GM10847 (cell line): Measurements from ENCODE around the gene DNAI1.

Source experiments
- POLR2A ChIP-seq: IDR thresholded peaks from 2 replicates; pipeline ENCODE4 v1.6.1; 2011; ENCODE audit not compliant: insufficient read length; ENCODE audit errors: extremely low read depth

DNAI1 gene

DNA sequence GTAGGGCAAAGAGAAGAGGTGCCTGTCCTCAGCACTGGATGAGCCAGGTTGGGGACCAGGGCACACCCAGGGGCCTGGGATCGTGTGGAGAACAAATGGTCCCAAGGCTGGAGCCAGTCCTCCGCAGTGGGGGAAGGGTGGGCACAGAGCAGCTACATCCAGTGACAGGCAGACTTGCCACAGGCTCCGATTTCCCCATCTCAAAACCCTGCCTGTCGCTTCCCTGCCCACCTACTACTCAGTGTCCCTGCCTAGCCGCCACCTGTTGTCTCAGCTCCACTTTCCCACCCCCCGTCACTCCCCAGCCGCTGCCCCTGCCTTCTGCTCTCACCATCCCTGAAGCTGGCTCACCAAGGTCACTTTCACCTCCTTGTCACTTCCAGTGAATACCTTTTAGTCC is 78.1 kb downstream of the DNAI1 start:
- TF ChIP-seq POLR2A = no peak

DNA sequence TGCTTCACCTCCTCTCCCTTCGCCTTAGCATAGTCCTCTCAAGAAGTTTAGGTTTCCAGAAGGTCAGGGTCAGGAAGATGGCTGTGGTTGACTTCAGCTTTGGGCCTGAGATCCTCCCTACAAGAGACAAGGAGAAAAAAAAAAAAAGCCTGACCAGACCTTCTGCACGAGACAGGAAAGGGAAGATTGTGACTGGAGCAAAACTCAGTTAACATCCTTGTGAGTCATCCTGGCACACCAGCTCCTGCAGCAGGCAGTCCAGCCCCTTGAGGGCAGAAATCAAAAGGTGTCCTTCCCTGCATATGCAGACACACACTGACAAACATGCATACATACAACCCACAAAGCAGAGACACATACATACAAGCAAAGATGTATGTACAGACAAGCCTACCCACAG is 82.2 kb downstream of the DNAI1 start:
- no peak for TF ChIP-seq POLR2A

DNA sequence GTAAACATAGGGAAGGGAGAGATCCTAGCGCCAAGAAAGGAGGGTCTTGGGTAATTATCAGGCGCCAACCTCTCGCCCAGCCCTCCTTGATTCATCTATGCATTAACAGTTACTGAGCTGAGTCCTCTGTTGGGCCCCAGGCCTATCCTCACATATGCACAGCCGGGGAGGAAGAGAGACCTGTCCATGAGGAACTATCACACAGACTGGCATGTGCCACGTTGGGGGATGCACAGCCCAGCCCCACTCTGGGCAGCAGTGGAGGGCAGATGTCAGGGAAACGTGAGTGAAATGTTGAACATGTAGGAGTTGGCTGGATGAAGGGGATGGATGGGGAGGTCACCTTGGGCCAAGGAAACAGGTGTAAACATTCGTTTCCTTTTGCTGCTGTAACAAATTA is 82.9 kb downstream of the DNAI1 start:
- no peak for TF ChIP-seq POLR2A

DNA sequence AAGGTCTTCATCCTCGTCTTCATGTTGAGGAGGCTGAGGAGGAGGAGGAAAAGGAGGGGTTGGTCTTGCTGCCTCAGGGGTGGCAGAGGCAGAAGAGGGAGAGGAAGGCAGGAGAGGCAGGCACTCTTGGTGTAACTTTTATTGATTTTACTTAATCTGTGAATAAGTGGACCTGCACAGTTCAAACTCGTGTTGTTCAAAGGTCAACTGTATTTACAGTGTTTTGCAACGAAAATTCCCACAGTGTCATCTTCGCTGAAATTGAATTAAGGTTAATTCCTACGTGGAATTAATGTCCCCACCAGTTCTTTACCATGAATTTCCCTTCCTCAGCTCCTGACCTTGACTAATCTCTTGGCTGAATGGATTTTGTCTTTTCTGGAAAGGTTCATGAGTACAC is 85.4 kb downstream of the DNAI1 start:
- TF ChIP-seq POLR2A = no peak

DNA sequence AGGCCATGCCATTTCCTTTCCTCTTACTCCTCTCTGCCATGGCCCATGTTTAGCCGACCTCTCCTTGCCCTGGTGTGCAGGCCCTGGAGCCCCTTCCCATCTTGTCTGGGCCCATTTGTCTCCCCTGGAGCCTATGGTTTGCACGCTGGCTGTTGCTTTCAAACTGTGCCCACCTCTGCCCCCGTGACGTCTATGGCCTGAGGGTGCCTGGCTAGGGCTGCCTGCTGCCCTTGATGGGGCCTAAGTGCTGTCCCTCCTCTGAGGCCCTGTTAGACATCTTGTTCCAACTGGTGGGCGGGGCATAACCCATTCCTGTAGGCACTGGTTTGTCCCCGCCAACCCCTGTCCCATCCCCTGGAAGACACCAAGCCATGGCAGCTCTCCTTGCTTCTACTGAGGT is 86.9 kb downstream of the DNAI1 start:
- TF ChIP-seq POLR2A = no peak

DNA sequence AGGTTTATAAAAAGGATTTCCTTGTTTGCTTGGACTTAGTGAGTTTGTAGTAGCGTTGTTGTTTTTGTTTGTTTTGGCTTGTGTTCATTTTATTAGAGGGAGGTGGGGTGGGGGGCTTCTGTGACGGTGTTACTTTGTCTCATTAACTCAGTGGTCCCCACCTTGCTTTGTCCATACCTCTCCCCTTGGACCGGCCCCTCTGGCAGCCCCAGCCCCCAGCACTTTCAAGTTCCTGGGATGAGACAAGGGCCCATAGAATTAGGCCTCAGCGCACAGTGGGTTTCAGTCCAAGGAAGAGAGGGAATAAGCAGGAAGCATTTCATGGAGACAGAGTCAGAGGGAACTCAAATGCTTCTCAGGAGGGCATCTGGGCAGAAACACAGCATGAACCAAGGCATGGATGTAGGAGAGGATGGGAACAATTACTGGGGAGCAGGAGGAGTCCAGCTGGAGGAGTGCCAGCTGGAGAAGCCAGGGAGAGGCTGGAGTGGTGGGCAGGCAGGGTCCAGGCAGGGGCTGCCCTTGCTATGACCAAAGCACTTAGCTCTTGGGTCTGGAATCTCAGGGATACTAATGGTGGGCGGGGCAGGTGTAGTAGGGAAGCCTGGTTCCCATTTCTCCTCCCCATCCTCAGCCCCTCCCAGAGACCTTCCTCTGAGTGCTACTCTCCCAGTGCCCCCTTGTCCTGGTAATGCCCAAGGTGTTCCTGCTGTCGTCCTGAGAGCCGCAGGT is 87.7 kb downstream of the DNAI1 start:
- no peak for TF ChIP-seq POLR2A

DNA sequence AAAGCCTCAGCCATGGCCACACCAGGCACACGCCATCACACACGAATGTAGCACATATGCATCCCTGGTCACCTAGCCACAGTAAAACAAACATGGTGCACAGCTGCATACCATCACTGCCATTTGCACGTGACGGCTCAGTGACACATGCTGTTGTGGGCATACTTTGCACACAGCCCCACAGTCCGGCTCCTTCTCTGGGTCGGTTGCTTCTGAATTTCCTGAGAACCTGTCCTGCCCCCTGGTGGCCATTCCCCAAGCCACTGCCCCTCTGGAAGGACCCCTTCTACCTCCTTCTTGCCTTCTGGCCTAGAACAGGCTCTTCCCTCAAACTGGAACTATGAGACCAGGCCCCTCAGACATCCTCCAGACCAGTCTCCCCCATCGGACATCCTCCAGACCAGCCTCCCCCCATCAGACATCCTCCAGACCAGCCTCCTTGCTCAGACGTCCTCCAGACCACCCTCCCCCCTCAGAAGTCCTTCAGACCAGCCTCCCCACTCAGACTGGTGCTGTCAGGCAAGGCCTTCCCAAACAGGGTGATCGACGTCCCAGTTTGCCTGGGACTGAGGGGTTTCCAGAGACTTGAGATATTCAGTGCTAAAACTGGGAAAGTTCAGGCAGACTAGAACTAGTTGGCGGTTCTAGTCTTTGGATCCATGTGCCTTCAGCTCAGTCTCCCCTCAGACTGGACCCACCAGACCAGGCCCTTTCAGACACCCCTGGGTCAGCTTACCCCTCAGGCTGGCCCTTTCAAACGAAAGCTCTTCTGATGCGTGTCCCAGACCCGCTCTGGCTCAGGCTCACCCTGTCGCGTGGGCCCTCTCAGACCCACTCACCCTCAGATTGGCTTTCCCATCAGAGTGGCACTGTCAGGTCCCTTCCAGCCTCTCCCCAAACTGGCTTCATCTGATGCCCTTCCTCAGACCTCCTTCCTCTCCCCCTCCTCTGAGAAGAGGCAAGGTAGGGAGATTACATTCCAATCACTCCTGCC is 88.5 kb downstream of the DNAI1 start:
- TF ChIP-seq POLR2A = no peak

DNA sequence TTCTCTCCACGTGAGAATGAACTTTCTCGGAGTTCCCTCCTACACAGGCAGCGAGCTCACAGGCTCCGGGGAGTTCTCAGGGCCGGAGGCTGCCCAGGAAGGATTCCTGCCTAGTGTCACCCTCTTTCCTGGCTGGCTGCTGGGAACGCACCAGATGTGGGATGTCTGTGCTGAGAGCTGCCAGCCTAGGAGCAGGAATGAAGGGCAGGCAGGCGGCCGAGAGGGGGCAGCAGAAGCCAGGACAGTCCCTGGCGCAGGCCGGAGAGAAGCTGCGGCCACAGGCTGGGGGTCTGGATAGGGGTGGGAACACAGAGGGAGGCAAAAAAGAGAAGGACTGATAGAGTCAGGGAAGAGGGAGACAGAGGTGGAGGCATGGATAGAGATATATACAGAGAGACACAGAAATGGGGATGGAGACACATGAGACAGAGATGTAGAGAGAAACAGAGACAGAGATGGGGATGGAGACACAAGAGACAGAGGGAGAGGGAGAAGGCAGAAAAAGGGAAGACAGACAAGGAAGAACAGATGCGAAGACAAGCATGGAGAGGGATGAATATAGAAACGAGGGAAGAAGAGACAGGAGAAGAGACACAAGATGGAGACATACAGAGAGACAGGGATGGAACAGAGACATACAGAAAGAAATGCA is 89.5 kb downstream of the DNAI1 start:
- TF ChIP-seq POLR2A = no peak

DNA sequence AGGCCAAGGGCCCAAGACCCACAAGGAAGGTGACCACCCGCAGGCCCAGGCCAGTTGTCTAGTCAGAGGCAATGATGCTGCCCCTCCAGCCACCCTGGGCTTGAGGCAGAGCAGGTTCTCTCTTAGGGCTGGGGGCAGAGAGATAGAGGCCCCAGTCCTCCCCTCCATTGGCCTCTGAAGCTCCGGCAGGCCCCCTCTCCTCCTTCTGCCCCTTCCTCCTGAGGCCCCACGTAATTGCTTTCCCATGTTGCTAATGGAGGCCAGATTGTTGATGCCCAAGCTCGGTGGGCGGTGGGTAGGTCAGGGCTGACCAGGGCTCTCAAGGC is 90.8 kb downstream of the DNAI1 start:
- TF ChIP-seq POLR2A = no peak

DNA sequence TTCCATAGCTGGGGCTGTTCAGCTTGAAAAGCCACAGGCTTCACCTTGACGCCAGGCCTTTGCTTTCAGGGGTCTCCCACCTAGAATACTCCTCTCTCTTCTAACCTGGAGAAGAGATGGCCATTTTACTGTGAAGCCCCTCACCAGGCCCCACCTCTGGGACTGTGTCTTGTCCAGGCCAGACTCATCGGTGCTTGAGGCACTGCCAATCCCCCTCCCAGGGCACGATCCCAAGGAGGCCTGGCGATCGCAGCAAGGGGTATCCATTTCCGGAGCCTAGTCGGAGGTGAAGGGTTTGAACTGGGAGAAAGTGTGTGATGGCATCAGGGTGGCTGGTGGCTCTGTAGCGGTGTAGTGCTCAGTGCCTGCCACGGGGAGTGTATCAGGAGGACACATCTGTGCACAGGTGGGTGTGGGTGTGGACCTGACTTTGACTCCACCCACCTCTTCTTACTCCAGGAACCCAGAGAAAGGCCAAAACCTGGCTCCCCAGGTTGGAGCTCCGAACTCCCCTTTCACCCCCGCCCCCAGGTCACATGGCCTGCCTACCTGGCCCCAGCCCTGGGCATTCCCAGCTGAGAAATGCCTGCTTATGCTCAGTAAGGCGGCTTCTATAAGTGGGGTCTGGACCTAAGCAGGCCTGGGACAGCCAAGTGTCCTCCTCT is 91.5 kb downstream of the DNAI1 start:
- TF ChIP-seq POLR2A = no peak

DNA sequence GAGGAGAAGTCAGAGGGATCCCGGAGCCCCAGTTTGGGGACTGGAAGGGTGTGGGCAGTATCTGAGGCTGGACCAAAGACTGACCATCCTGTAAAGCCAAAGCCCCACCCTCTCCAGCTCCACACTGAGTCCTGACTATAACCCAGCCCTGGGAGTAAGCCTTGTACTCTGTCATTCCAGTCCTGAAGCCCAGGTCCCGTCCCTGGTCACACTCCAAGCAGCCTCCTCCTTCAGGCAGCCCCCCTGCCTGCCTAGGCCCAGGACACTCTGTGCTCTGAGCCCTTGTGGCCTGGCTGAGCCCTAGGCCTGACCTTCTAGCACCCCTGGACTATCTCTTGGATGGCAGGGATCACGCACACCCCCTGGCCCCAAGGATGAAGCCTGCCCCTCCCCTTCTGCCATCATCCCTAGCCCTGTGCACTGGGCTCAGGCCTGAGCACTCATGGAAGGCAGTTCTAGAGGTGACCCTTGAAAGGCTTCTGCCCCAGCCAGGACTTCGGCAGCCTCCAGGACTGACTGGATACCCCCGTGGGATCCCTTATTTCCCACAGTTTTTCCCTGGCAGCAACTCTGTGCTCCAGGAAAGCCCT is 92.2 kb downstream of the DNAI1 start:
- no peak for TF ChIP-seq POLR2A

DNA sequence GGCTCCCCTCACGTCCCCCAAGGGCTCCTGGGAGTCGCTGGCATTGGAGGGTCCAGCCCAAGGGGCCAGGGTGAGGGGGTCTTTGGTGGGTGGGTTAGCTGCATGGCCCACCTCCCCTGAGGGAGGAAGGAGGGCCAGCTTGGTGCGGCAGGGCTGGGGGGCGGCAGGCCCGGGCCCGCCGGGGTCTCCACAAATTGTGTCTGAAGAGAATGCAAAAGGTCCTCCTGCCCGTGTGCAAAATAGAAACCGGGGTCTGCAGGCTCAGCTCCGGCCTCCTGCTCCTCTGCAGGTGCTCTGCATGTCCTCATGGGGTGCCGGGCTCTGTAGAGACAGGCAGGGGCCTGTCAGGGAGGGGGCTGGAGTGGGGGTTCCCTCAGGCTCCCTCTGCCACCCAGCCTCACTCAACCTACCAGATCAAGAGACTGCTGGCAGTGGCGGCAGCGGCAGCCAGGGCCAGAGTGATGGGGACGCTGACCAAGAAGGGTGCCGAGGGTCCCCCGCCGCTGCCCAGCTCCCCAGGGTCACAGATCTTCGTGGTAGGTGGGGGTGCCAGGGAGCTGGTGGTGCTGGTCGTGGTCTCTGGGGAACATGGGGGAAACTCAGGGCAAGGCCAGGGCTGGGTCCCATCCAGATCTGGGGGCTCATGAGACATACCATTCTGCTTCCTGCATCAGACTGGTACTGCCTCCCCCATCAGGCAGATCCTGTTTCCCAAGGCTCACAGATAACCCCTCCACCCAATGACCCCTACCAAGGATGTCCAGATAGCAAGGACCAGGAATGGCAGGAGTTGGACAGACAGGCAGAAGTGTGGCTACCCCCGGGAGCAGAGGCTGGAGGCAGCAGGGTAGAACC is 93.4 kb downstream of the DNAI1 start:
- TF ChIP-seq POLR2A = no peak

DNA sequence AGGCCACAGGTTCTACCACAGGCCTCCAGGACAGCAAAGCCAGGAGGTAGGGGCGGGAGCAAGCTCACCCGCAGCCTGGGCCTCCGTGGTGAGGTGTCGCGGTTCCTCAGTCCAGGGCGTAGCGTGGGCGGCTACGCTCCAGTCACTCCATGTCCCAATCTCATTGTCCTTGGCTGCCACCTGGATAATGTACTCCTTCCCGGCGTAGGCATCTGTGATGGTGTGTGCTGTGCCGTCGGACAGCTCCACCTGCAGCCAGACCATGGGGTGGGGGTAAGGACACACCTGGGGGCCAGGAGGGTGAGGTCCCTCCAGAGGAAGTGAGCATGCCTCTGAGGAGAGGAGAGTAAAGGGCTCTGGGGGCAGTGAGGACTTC is 94.0 kb downstream of the DNAI1 start:
- TF ChIP-seq POLR2A = no peak

DNA sequence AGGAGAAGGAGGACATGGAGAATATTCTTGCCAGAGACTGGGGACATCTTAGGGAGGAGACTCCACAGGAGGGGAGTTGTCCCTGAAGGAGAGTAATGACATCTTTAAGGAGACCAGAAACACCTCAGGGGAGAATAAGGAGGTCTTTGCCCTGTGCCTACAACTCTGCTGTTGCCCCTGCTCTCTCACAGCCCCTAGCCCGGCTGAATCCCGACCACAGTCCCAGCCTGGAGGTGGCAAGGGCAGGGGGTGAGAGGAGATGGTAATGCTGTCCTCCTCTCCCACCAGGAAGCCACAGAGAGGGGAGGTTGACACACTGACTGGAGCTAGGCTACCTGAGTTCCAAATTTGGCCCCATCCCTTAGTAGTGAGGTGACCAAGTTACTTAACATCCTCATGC is 94.4 kb downstream of the DNAI1 start:
- no peak for TF ChIP-seq POLR2A
